A549 (cell line): ENCODE data around the gene PARD3B.

Experiments used
- BHLHE40 ChIP-seq: IDR thresholded peaks from 2 replicates; pipeline ENCODE4 v1.6.1; 2012; ENCODE audit warnings: low read depth, low read length, inconsistent platforms
- CTCF ChIP-seq: fragments of >200 bp; sonication (Bioruptor Twin); formaldehyde crosslinking; IDR thresholded peaks from 3 replicates; pipeline ENCODE4 v1.5.1; 2016
- EP300 ChIP-seq, 2 experiments: fragments of >200 bp; sonication (Bioruptor Twin); formaldehyde crosslinking; IDR thresholded peaks; 2 replicates in 1 of 2; 3 replicates in 1 of 2; pipeline ENCODE4 v1.6.1; 2016 to 2017
- FOSL2 ChIP-seq, 2 experiments: fragments of 450-650 bp in 1 of 2; fragments of >200 bp in 1 of 2; sonication (Bioruptor Twin) in 1 of 2; formaldehyde crosslinking; IDR thresholded peaks; 2 replicates each; pipeline versions ENCODE4 v1.5.0 to v1.6.1; 2016 to 2020; ENCODE audit warnings: mild to moderate bottlenecking in 1 of 2, moderate library complexity in 1 of 2
- HDAC2 ChIP-seq: fragments of 200-600 bp; sonication (generic); IDR thresholded peaks from 2 replicates; pipeline ENCODE4 v1.6.1; 2016
- POLR2A ChIP-seq: IDR thresholded peaks from 2 replicates; pipeline ENCODE4 v1.6.1; 2012; ENCODE audit warnings: mild to moderate bottlenecking, low read length
- RAD21 ChIP-seq, 2 experiments: fragments of >200 bp in 1 of 2; sonication (Bioruptor Twin) in 1 of 2; formaldehyde crosslinking in 1 of 2; IDR thresholded peaks in 1 of 2; conservative IDR thresholded peaks in 1 of 2; 2 replicates in 1 of 2; 3 replicates in 1 of 2; pipeline ENCODE4 v1.6.1; 2012 to 2018; ENCODE audit warnings: inconsistent platforms in 1 of 2
- TF ChIP-seq, protein P1 (sequence below): fragments of 200-600 bp; sonication (generic); IDR thresholded peaks from 2 replicates; pipeline ENCODE4 v1.6.1; 2016; ENCODE audit warnings: antibody characterized with exemption, mild to moderate bottlenecking, moderate library complexity

- TF ChIP-seq POLR2A (no peak), FOSL2 (IDR thresholded peaks at IDR 0.05) (no peak), FOSL2 (CRISPR knock-in tag; IDR thresholded peaks at IDR 0.05) (no peak), CTCF (no peak), EP300 (IDR thresholded peaks at IDR 0.05) (no peak), BHLHE40 (no peak), HDAC2 (no peak), RAD21 (conservative IDR thresholded peaks at IDR 0.05 in 1 of 2, IDR thresholded peaks at IDR 0.05 in 1 of 2) (no peak)
- TF ChIP-seq, protein P1, sequence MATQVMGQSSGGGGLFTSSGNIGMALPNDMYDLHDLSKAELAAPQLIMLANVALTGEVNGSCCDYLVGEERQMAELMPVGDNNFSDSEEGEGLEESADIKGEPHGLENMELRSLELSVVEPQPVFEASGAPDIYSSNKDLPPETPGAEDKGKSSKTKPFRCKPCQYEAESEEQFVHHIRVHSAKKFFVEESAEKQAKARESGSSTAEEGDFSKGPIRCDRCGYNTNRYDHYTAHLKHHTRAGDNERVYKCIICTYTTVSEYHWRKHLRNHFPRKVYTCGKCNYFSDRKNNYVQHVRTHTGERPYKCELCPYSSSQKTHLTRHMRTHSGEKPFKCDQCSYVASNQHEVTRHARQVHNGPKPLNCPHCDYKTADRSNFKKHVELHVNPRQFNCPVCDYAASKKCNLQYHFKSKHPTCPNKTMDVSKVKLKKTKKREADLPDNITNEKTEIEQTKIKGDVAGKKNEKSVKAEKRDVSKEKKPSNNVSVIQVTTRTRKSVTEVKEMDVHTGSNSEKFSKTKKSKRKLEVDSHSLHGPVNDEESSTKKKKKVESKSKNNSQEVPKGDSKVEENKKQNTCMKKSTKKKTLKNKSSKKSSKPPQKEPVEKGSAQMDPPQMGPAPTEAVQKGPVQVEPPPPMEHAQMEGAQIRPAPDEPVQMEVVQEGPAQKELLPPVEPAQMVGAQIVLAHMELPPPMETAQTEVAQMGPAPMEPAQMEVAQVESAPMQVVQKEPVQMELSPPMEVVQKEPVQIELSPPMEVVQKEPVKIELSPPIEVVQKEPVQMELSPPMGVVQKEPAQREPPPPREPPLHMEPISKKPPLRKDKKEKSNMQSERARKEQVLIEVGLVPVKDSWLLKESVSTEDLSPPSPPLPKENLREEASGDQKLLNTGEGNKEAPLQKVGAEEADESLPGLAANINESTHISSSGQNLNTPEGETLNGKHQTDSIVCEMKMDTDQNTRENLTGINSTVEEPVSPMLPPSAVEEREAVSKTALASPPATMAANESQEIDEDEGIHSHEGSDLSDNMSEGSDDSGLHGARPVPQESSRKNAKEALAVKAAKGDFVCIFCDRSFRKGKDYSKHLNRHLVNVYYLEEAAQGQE, result no peak
These were observed 570.2 kb downstream of the PARD3B start for GRCh38 chr2:205115511-205115910.
